Measurements from ENCODE around the gene GMDS.
A peak's percentile ranks its signal among the peaks of the same experiment; 100 is the strongest.

Gene GMDS

DNA sequence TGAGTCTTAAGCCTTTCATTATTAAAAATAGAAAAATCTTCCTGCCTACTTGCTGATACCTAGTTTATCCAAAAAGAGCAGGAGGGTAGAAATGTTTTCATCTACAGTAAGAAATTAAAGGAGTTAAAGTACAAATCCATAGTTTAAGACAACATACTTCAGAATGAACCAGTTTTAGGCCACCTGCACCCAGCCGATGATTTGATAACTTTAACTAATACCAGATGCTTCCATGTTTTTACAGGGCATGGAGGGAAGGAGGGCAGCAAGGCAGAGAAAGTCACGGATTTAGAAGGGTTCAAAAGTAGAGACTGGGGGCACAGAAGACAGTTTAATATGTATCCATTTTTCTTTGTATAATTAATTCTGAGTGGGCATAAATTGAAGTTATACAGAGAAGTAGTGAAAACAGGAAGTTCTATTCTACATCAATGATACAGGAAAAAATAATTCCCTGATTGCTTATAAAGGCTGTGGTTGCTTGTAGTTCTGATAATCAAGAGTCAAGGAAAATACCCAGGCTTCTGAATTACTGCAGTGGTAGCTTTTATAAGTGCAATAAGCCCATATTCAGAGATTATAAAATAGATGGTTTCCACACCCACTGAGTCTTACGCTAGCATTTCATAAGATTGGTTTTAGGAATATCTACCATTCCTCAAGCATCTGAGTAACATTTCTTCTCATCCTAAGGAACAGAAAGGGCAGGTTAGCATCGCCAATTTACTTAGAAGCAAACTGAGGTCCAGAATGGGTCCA is 72.0 kb downstream of the GMDS start:
- DNase-seq: no peak

GRCh38 chr6:2171728-2172127 is 73.7 kb downstream of the GMDS start:
- DNase-seq: peak; percentile 20

GRCh38 chr6:2168480-2168879 is 76.9 kb downstream of the GMDS start:
- DNase-seq: no peak

DNA sequence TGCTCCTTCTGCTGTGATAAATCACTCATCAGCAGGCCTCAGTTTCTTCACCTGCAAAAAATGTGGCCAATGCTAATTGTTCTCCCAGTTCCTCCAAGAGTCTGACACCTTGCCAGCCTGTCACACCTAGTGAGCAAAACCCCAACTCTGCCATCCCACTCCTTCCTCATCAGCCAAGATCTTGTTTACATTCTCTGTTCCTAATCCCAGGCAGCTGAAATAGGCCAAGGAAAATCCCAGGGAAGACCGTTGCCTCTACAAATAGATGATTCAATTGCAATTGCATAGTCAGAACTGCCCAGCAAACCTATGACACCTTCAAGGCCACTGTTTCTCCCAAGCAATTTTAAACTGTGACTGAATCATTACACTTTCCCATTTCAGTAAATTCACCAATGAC is 78.7 kb downstream of the GMDS start:
- DNase-seq: no peak

DNA sequence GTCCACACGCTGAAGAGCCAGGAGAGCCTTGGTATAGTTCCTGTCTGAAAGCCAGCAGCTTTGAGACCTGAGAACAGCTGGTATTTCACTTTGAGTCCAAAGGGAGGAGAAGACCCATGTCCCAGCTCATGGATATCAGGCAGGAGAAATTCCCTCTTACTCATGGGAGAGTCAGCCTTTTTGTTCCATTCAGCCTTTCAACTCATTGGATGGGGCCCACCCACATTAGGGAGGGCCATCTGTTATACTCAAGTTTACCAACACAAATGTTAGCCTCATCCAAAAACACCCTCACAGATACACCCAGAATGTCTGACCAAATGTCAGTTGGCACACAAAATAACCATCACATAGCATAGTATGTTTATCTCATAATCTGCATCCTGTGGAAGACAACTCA is 80.1 kb downstream of the GMDS start:
- DNase-seq: no peak

GRCh38 chr6:2164481-2164880 is 80.9 kb downstream of the GMDS start:
- no peak for DNase-seq

DNA sequence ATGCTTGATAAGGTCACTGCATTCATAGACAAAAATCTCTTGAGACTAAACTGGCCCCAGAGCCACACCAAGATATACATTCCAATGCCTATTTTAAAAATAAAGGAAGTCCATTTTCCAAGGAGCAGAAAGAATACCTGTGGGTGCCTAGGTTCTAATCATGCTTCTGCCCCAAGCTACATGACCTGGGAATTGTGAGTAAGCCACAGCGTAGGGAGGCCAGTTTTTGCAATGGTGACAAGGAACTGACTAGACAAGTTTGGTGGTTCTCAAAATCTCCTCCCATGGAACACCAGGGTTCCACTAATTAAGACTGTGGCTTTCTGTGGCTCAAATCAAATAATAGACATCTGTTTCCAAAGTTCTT is 83.3 kb downstream of the GMDS start:
- no peak for DNase-seq

- DNase-seq: no peak
Measured at GRCh38 chr6:2158596-2159271, 86.7 kb downstream of the GMDS start.

- no peak for DNase-seq
Measured at GRCh38 chr6:2157441-2158127, 87.8 kb downstream of the GMDS start.

DNA sequence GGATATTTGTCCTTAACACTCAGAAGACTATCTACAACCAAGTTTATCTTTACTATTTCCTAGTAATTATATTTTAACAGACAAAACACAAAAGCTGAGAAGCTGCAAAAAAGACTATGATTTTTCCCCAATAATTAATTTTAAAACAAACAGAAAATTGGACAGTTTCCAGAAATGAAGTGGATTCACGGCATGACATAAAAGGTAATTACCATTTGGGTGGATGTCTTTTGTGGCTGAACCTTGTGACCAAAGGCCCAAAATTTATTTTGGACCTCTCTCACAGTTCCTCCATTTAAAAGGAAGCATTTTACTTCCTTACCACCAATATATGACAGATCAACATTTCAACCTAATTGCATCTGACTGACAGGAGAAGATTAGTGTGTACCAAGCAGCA is 90.2 kb downstream of the GMDS start:
- no peak for DNase-seq

DNA sequence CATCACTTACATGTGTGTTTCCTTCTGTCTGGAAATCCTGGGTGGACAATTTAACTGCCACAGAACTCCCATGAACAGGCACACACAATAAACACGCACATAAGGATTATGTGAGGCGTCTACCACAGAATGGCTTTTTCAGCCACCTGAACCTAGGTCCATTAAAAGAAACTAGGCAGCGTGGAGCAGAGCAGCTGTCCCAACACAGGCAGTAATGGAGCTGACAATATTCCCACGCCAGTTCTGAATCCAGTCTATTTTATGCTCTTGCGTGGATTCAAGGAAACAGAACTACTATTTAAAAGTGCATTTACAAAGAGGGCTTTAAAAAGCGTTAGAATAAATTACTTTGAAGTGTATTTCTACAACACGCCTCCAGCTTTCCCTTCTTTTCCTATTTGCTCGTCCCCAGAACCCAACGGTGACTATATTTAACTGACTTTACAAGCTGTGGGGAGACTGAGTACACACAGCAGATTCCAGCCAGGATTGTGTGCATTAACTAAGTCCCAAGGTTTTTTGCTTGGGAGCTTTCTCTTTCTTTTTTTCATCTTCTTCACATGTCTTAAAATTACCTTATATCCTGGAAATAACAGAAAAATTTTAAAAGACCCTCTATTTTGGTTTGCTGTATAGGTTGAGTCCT is 95.9 kb downstream of the GMDS start:
- DNase-seq: no peak

- DNase-seq: no peak
Measured at GRCh38 chr6:2148748-2149147, 96.7 kb downstream of the GMDS start.

GRCh38 chr6:2147766-2148448 is 97.5 kb downstream of the GMDS start:
- no peak for DNase-seq

DNA sequence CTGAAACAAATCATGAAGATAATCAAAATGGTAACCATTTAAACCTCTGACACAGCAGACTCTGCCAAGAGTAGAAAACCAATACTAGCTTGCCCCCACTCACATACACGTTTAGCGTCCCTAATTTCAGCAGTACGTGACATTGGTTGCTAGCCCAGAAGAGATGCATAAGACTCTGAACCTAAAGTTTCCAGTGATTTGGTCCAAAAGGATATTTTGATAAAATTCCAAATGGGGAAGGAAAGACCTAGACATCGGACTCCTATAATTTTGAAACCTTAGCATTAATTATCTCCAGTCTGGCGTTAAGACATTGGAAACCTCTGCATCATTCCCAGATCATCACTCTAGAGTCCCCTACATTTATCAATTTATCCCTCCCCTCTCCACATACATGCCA is 98.1 kb downstream of the GMDS start:
- no peak for DNase-seq

DNA sequence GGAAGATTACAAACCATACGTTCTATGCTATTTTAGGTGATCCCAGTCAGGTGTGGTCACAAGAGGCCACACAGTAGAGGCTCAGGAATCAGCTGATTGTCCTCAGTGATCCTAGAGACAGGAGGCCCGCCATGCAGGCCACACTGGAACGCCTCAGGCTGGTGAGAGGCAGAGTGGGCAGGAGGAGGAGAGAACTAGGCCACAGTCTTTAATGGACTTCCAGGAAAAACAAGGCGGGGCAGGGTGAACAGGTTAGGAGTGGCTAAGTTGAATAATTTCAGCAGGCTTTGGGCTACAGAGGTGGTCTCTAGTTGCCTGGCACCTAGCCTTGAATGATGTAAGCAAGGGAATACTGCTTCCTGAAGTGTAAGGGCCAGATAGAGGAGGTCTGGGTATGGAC is 101.2 kb downstream of the GMDS start:
- DNase-seq: no peak

DNA sequence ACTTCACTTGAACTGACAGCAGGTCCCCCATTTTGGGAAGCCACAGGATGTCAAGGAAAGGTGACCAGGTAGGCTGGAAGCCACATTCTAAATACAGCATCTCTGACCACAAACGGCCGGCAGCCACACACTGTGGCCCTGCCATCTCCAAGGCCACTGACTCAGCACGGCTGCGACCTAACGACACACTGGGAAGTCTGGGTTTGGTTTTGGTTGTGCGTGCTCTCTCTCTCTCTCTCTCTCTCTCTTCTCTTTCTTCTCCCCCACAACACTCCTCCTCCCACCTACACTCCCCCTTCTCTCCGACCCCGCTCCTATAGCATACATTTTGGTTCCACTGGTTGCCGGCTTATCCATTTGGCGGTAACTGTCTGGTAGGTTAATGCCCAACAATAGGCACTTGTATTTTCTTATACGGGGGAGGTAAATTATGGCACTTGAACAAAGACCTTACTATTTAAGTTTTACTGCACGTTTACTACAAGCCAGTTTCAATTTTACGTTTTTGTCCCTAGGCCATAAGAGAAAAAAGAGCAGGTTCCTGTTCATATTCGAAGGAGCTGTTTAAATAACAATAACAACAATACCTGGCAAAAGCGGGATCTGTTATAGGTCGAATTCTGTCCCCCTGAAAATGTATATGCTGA is 103.6 kb downstream of the GMDS start:
- peak; percentile 60 for DNase-seq

GRCh38 chr6:2140438-2141128 is 104.8 kb downstream of the GMDS start:
- no peak for DNase-seq

DNA sequence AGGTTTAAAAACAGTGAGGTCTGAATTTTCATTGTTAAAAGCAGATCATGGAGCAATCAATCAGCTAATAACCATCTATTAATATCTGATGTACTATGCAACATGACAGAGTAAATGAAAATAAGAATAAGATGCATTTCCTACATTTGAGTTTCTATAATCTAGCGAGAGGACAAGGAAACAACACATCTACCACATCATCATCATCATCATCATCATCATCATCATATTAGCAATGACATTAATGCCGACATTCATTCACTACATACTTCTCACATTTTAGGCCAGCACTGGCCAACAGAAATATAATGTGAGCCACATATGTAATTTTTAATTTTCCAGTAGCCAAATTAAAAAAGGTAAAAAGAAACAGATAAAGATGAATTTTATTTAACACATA is 110.0 kb downstream of the GMDS start:
- DNase-seq: no peak

DNA sequence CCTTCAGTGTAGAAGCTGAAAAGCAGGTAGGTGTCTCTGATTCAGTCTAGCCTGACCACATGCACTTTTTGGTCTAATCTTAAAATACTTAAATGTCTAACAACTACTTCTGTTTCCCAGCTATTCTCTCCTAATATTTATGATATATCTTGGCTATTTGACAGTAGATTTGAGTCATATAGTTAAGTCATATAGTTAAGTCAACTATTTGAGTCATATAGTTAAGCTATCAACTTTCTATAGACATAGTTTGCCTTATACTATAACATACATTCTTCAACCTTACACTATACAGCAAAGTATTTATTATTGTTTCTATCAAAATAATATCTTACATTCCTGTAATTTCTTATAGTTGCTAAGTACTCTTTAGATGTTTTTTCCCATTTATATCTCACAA is 110.9 kb downstream of the GMDS start:
- DNase-seq: no peak

DNA sequence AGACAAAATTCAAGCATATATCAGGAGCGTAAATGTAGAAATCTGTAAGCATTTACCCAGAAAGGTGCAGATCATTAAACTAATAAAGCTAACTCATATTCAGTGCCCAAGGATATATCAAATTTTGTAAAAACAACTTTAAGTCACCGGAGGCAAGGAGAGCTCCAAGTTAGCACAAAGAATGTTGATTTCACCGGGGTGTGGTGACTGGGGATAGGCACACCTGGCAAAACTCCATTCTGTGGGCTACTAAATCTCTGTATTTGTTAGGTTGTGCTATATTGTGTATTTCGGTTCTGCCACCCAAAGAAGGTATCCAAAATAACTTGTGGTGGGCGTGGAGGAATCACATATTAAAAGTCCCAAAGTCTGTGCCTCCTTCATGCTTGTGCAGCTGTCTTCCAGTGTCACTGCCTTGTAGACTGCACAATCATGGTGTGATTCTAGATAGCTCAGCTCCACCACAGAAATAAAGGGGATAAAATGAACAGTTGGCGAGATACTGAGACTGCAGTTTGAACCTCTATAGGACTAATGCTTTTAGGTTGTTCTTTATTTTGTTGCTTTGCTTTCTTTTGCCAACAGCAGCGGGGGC is 111.6 kb downstream of the GMDS start:
- no peak for DNase-seq

DNA sequence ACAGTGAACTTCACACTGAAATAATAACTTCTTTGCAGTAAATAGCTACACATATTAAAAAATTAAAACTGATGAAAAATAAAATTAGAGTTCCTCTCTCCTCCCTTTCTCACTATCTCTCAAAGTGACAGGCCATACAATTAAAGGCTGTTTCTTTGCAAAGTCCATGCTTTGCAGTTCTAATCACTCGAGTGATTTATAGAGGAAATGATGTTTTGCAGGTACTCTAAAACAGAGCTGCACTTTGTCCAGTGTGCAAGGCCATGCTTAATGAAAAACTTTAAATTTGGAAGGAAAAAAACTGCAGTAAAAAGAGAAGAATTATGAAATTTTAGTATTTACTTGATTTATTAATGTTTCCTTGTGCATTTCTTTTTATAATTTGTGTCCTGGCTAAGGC is 112.5 kb downstream of the GMDS start:
- no peak for DNase-seq

- no peak for DNase-seq
Measured at GRCh38 chr6:2132416-2132815, 113.0 kb downstream of the GMDS start.
